ENCODE data around the gene DPEP1. TPM values are rescaled to one million over a fixed set of nuclear protein-coding genes. Genes with fewer than 3 reads are reported as not detected.

The DPEP1 gene
- total RNA-seq, 1 experiment from 2014 or later, result 13.6 TPM

GRCh38 chr16:89613954-89614459 is 565 bp downstream of the DPEP1 start:
- H3K36me3 Mint-ChIP-seq, result no peaks in the 10 kb centered on the region
- POLR2A ChIA-PET, result interaction anchor here (1.4 kb wide), 1 partner anchor 14 kb away, joined by 3 read pairs; no protein-coding TSS in a partner anchor
- TF ChIP-seq ZBTB43 (CRISPR knock-in tag; IDR thresholded peaks at IDR 0.05) (no peak), ZNF532 (CRISPR knock-in tag; IDR thresholded peaks at IDR 0.05; ENCODE audit: borderline replicate concordance) (no peak), AFF4 (CRISPR knock-in tag; IDR thresholded peaks at IDR 0.05; ENCODE audit: borderline replicate concordance) (no peak), TEAD4 (CRISPR knock-in tag; IDR thresholded peaks at IDR 0.05) (no peak), NFATC4 (CRISPR knock-in tag; IDR thresholded peaks at IDR 0.05) (no peak), GTF2I (CRISPR knock-in tag; conservative IDR thresholded peaks at IDR 0.05) (no peak)
- H3K27me3 Mint-ChIP-seq (ENCODE audit: low read depth), result no peaks in the 10 kb centered on the region
- H3K4me3 Mint-ChIP-seq, result peak overlapping the region; percentile 24
- CTCF ChIA-PET, result interaction anchor here (0.8 to 6.2 kb wide), 11 partner anchors 10 to 321 kb away, joined by 3 to 79 read pairs (median 11); no protein-coding TSS in a partner anchor
- H3K27ac Mint-ChIP-seq, result no peak overlapping the region
- ATAC-seq (no peak), DNase-seq (ENCODE audit: low spot score) (no peak)
- peaks cover 5% of the 10 kb centered on the region for H3K9me3 Mint-ChIP-seq
- H3K4me1 Mint-ChIP-seq, result peaks cover 11% of the 10 kb centered on the region

GRCh38 chr16:89615176-89615575 is 1.7 kb downstream of the DPEP1 start:
- no peak overlapping the region for H3K4me3 Mint-ChIP-seq
- no peak for TF ChIP-seq MYBL2 (CRISPR knock-in tag; IDR thresholded peaks at IDR 0.05)
- no peak for TF ChIP-seq ZNF138 (CRISPR knock-in tag; conservative IDR thresholded peaks at IDR 0.05)
- no peak for TF ChIP-seq ATF2 (CRISPR knock-in tag; IDR thresholded peaks at IDR 0.05; ENCODE audit: borderline replicate concordance, low read depth)
- TF ChIP-seq FOXJ3 (CRISPR knock-in tag; IDR thresholded peaks at IDR 0.05; ENCODE audit: borderline replicate concordance), result no peak
- TF ChIP-seq EMX1 (CRISPR knock-in tag; IDR thresholded peaks at IDR 0.05), result no peak
- no peak for TF ChIP-seq NFE2L1 (CRISPR knock-in tag; IDR thresholded peaks at IDR 0.05)
- TF ChIP-seq CREM (CRISPR knock-in tag; IDR thresholded peaks at IDR 0.05), result no peak
- no peak for TF ChIP-seq SOX15 (CRISPR knock-in tag; IDR thresholded peaks at IDR 0.05)
- no peak for TF ChIP-seq IRF1 (CRISPR knock-in tag; IDR thresholded peaks at IDR 0.05)
- TF ChIP-seq E2F5 (CRISPR knock-in tag; IDR thresholded peaks at IDR 0.05), result no peak
- no peak for TF ChIP-seq AFF4 (CRISPR knock-in tag; IDR thresholded peaks at IDR 0.05; ENCODE audit: borderline replicate concordance)
- no peak for TF ChIP-seq KAT7 (CRISPR knock-in tag; IDR thresholded peaks at IDR 0.05; ENCODE audit: borderline replicate concordance)
- no peak for TF ChIP-seq TEAD4 (CRISPR knock-in tag; IDR thresholded peaks at IDR 0.05)
- ChIA-PET CTCF (interaction anchor here (0.6 to 6.2 kb wide), 17 partner anchors 8 to 710 kb away, joined by 3 to 79 read pairs (median 4); no protein-coding TSS in a partner anchor), POLR2A (interaction anchor here (1.4 kb wide), 1 partner anchor 15 kb away, joined by 3 read pairs; no protein-coding TSS in a partner anchor)
- H3K36me3 Mint-ChIP-seq, result no peaks in the 10 kb centered on the region
- no peak overlapping the region for H3K27ac Mint-ChIP-seq
- ATAC-seq, result no peak
- H3K4me1 Mint-ChIP-seq, result peaks cover 15% of the 10 kb centered on the region
- no peak for DNase-seq (ENCODE audit: low spot score)
- no peaks in the 10 kb centered on the region for H3K27me3 Mint-ChIP-seq (ENCODE audit: low read depth)
- peaks cover 5% of the 10 kb centered on the region for H3K9me3 Mint-ChIP-seq

All from WTC11 (cell line).